GM12878 (cell line): Measurements from ENCODE around the gene ANKRD11. TPM values are rescaled to one million over a fixed set of nuclear protein-coding genes. Genes with fewer than 3 reads are reported as not detected.
"Not testable (repeated sequence)": the region's sequence is repeated elsewhere in the genome, so short reads cannot be mapped to it uniquely, and the experiment has no call there.

ENCODE experiments used
- ATAC-seq: fragments of 200-7000 bp; cut with Tn5 transposase; 3 replicates; pipeline ENCODE4 v1.9.1; 2020; ENCODE audit warnings: mild to moderate bottlenecking, moderate library complexity
- BruUV-seq: library from RNA; stranded (reverse); fragments of 400-500 nt; replicated peaks from 2 replicates; lab custom pipeline; 2021; lab: Mats Ljungman, UMichigan
- CTCF ChIA-PET: fragments of 300-600 bp; sonication (Branson Sonifier 250); formaldehyde crosslinking; extraction: SDS; loops from one replicate; lab custom pipeline; 2021; ENCODE audit warnings: inconsistent platforms; lab: Yijun Ruan, JAX
- POLR2A ChIA-PET: fragments of 350-600 bp; formaldehyde crosslinking; extraction: SDS; loops from one replicate; lab custom pipeline; 2021; ENCODE audit warnings: inconsistent platforms; lab: Charles Lee
- RAD21 ChIA-PET: fragments of 300-600 bp; sonication (Branson Sonifier 250); formaldehyde crosslinking; loops from one replicate; lab custom pipeline; 2023; ENCODE audit warnings: antibody characterized with exemption; ENCODE audit not compliant: unreplicated experiment; lab: Charles Lee
- SMC1A ChIA-PET: fragments of 300-600 bp; sonication (Branson Sonifier 250); formaldehyde crosslinking; loops from one replicate; lab custom pipeline; 2023; ENCODE audit not compliant: unreplicated experiment, uncharacterized antibody; lab: Charles Lee
- DNase-seq: peaks from one replicate; pipeline ENCODE4 v3.0.0-alpha.2; 2011; ENCODE audit warnings: low read depth, low spot score
- FAIRE-seq: peaks from 3 replicates; lab custom pipeline; 2011; peaks lifted over from hg19 to GRCh38; lab: Jason Lieb, UNC
- H2AFZ ChIP-seq: 2 replicates; pipeline ENCODE4 v1.6.0; 2011; ENCODE audit warnings: low read depth, low read length, control low read depth; ENCODE audit not compliant: control insufficient read depth
- H3K27ac ChIP-seq: 2 replicates; pipeline ENCODE4 v1.5.1; 2011; ENCODE audit warnings: control low read depth; ENCODE audit not compliant: control insufficient read depth, insufficient read depth
- H3K27me3 ChIP-seq, 2 experiments: replicated peaks in 1 of 2; 2 replicates each; pipeline versions ENCODE4 v1.6.0 to v1.6.1; 2011; ENCODE audit warnings: low read length in 1 of 2; ENCODE audit not compliant: control insufficient read depth in 2 of 2, insufficient read depth in 2 of 2
- H3K36me3 ChIP-seq, 2 experiments: 2 replicates each; pipeline ENCODE4 v1.5.1; 2011; ENCODE audit warnings: low read length in 1 of 2; ENCODE audit not compliant: control insufficient read depth in 2 of 2, insufficient read depth in 2 of 2
- H3K4me1 ChIP-seq: 2 replicates; pipeline ENCODE4 v1.6.1; 2011; ENCODE audit warnings: mild to moderate bottlenecking, low read length, moderate library complexity, mixed read lengths; ENCODE audit not compliant: control insufficient read depth, insufficient read depth
- H3K4me2 ChIP-seq: 2 replicates; pipeline ENCODE4 v1.6.0; 2011; ENCODE audit warnings: control low read depth; ENCODE audit not compliant: control insufficient read depth, insufficient read depth
- H3K4me3 ChIP-seq: fragments of 200-600 bp; sonication (generic); 2 replicates; pipeline ENCODE4 v1.5.1; 2016
- H3K79me2 ChIP-seq: 2 replicates; pipeline ENCODE4 v1.6.0; 2011; ENCODE audit warnings: low read length; ENCODE audit not compliant: control insufficient read depth, insufficient read depth
- H3K9ac ChIP-seq: 2 replicates; pipeline ENCODE4 v1.8.0; 2011; ENCODE audit warnings: low read length, control low read depth, mixed read lengths; ENCODE audit not compliant: control insufficient read depth, insufficient read depth
- H3K9me3 ChIP-seq: replicated peaks from 3 replicates; pipeline ENCODE4 v1.5.1; 2011; ENCODE audit warnings: mild to moderate bottlenecking, low read length; ENCODE audit not compliant: control insufficient read depth, insufficient read depth
- H4K20me1 ChIP-seq: 2 replicates; pipeline ENCODE4 v1.6.0; 2011; ENCODE audit not compliant: control insufficient read depth, insufficient read depth
- ETV6 ChIP-seq, 2 experiments: fragments of 450-650 bp in 1 of 2; IDR thresholded peaks in 1 of 2; conservative IDR thresholded peaks in 1 of 2; 2 replicates each; pipeline ENCODE4 v1.6.1; 2014; ENCODE audit warnings: antibody characterized with exemption in 1 of 2, borderline replicate concordance in 1 of 2, low read depth in 1 of 2, mild to moderate bottlenecking in 1 of 2, moderate library complexity in 1 of 2
- JUND ChIP-seq: IDR thresholded peaks from 2 replicates; pipeline ENCODE4 v1.6.1; 2012; ENCODE audit warnings: low read depth, mild to moderate bottlenecking, low read length, improper control_type of control experiment, moderate library complexity
- POLR2AphosphoS2 ChIP-seq: IDR thresholded peaks from 2 replicates; pipeline ENCODE4 v1.6.1; 2011; ENCODE audit warnings: low read depth, mild to moderate bottlenecking, low read length, improper control_type of control experiment, moderate library complexity
- RFX5 ChIP-seq: IDR thresholded peaks from 2 replicates; pipeline ENCODE4 v1.6.1; 2011; ENCODE audit warnings: low read depth, low read length, improper control_type of control experiment
- ZBTB40 ChIP-seq: fragments of 450-650 bp; IDR thresholded peaks from 2 replicates; pipeline ENCODE4 v1.6.1; 2016; ENCODE audit warnings: mild to moderate bottlenecking, moderate library complexity, borderline replicate concordance
- WGBS: methylation state at CpG from one replicate; pipeline ENCODE4 v1.1.6; 2016; ENCODE audit warnings: low lambda C conversion rate; ENCODE audit not compliant: insufficient replicate concordance, insufficient coverage; ENCODE audit errors: missing lambda C conversion rate; 5-methylcytosine and 5-hydroxymethylcytosine counted together
- in situ Hi-C: fragments of 300-500 bp; cut with MboI; formaldehyde crosslinking; loops from 9 replicates; pipeline ENCODE4 v1.14.3; 2018; ENCODE audit warnings: mixed read lengths
- intact Hi-C: fragments of 100-400 bp; cut with micrococcal nuclease; formaldehyde crosslinking; loops from one replicate; pipeline ENCODE4 v1.14.2; 2022; ENCODE audit not compliant: unreplicated experiment
- polyA plus RNA-seq, 11 experiments: library from polyadenylated mRNA; depleted of rRNA in 4 of 11; unstranded in 6 of 11; stranded (reverse) in 5 of 11; fragments of >200 nt; fragmentation: Nextera tagmentation in 4 of 11; fragmentation: Illumina TruSeq in 1 of 11; extraction: Ambion mirVana in 4 of 11; extraction: Trizol in 1 of 11; gene quantifications; 1 replicate in 1 of 11; 2 replicates in 10 of 11; pipeline versions ENCODE4 v1.2.1 to v1.2.3, GENCODE V29; 2011 to 2016; ENCODE audit warnings: inconsistent platforms in 2 of 11, missing spikeins in 2 of 11, low read depth in 1 of 11
- total RNA-seq, 4 experiments: library from RNA; depleted of rRNA in 3 of 4; stranded (reverse); fragments of >200 nt in 3 of 4; fragmentation: Illumina TruSeq in 1 of 4; extraction: Trizol in 1 of 4; gene quantifications; 2 replicates each; pipeline versions ENCODE4 v1.2.1 to v1.2.3, GENCODE V29; 2013 to 2021

Gene ANKRD11
- total and polyA plus RNA-seq, 10 of the 15 experiments (the other 5 are each of a cell fraction or from before 2014, with no cell fraction given), result 5.1 to 103 (median 27.4) TPM

GRCh38 chr16:89466920-89467319 lies 23.4 kb downstream of the ANKRD11 start (continued):
- TF ChIP-seq ZBTB40 (no peak), ETV6 (conservative IDR thresholded peaks at IDR 0.05 in 1 of 2, IDR thresholded peaks at IDR 0.05 in 1 of 2; ENCODE audit: borderline replicate concordance in 1 of 2, low read depth in 1 of 2) (no peak), RFX5 (no peak), POLR2AphosphoS2 (no peak), JUND (no peak)
- TF ChIP-seq, all 136 proteins: peak for 0

GRCh38 chr16:89463312-89463711 lies 27.0 kb downstream of the ANKRD11 start:
- CTCF ChIA-PET, H3K9ac ChIP-seq, H3K9me3 ChIP-seq, H3K27ac ChIP-seq, H3K27me3 ChIP-seq, RAD21 ChIA-PET, DNase-seq, H3K4me3 ChIP-seq, ATAC-seq, H3K4me2 ChIP-seq, FAIRE-seq, SMC1A ChIA-PET, H2AFZ ChIP-seq, H3K36me3 ChIP-seq, intact Hi-C loops, in situ Hi-C loops: not testable (repeated sequence)
- WGBS, result 100% methylated on average over 2 of the region's 5 CpGs
- peaks cover 19% of the 10 kb centered on the region for H4K20me1 ChIP-seq
- H3K4me1 ChIP-seq, result peaks cover 11% of the 10 kb centered on the region
- peaks cover 78% of the 10 kb centered on the region for H3K79me2 ChIP-seq
- TSS peak; percentile 54 for BruUV-seq
- POLR2A ChIA-PET, result interaction anchor here (1.9 kb wide), 1 partner anchor 11 kb away, joined by 5 read pairs; no protein-coding TSS in a partner anchor

- H3K4me3 ChIP-seq, intact Hi-C loops, H3K9ac ChIP-seq, FAIRE-seq, POLR2A ChIA-PET, CTCF ChIA-PET, H3K27ac ChIP-seq, DNase-seq, ATAC-seq, H3K27me3 ChIP-seq, BruUV-seq, SMC1A ChIA-PET, H3K36me3 ChIP-seq, H2AFZ ChIP-seq, in situ Hi-C loops, H3K9me3 ChIP-seq, H3K4me2 ChIP-seq, RAD21 ChIA-PET: not testable (repeated sequence)
- Histone ChIP-seq H3K79me2 (peaks cover 75% of the 10 kb centered on the region), H4K20me1 (peaks cover 14% of the 10 kb centered on the region), H3K4me1 (peaks cover 11% of the 10 kb centered on the region)
- 99% methylated on average over 17 of the region's 30 CpGs for WGBS
Observed at GRCh38 chr16:89462639-89463038, 27.7 kb downstream of the ANKRD11 start.
